Astrocyte of the cerebellum (primary cell): ENCODE results near the gene PRSS22.

Experiments
- DNase-seq: peaks from one replicate; pipeline ENCODE4 v3.0.0-alpha.2; 2011; ENCODE audit warnings: low read depth
- H3K4me3 ChIP-seq: 2 replicates; pipeline ENCODE4 v1.5.1; 2011; ENCODE audit warnings: mild to moderate bottlenecking, low read depth, low read length, moderate library complexity
- CTCF ChIP-seq: IDR thresholded peaks from 2 replicates; pipeline ENCODE4 v1.5.1; 2012; ENCODE audit warnings: low read length, low read depth, moderate library complexity, mild to moderate bottlenecking; ENCODE audit errors: missing control alignments
- in situ Hi-C: cut with HindIII; loops from 2 replicates; pipeline ENCODE4 v1.10.0; 2017; ENCODE audit warnings: low sequenced_read_pairs

PRSS22 gene

GRCh38 chr16:2809149-2809760, 48.7 kb downstream of the PRSS22 start:
- no peak overlapping the region for H3K4me3 ChIP-seq
- DNase-seq: no peak
- in situ Hi-C loops: no loop called here
- TF ChIP-seq CTCF: no peak

- in situ Hi-C loops: no loop called here
- no peak for DNase-seq
- H3K4me3 ChIP-seq: no peak overlapping the region
- no peak for TF ChIP-seq CTCF
Observed at GRCh38 chr16:2808181-2808580, 49.8 kb downstream of the PRSS22 start.

- no peak overlapping the region for H3K4me3 ChIP-seq
- in situ Hi-C loops: no loop called here
- TF ChIP-seq CTCF: no peak
- no peak for DNase-seq
Observed at GRCh38 chr16:2806286-2806685, 51.7 kb downstream of the PRSS22 start.

- DNase-seq: no peak
- in situ Hi-C loops: no loop called here
- no peak for TF ChIP-seq CTCF
- H3K4me3 ChIP-seq: no peak overlapping the region
Observed at GRCh38 chr16:2804728-2805127, 53.2 kb downstream of the PRSS22 start.

GRCh38 chr16:2803545-2804195, 54.3 kb downstream of the PRSS22 start:
- no peak for DNase-seq
- no peak overlapping the region for H3K4me3 ChIP-seq
- in situ Hi-C loops: no loop called here
- TF ChIP-seq CTCF: no peak
